HepG2 (cell line): ENCODE data around the gene NTRK2.

ENCODE experiments used
- CTCF ChIP-seq: sonication (generic); formaldehyde crosslinking; IDR thresholded peaks from 2 replicates; pipeline ENCODE4 v1.5.0; 2020; ENCODE audit warnings: mild to moderate bottlenecking, missing genetic modification reagents, moderate library complexity
- EZH2 ChIP-seq: conservative IDR thresholded peaks from 2 replicates; pipeline ENCODE4 v1.6.1; 2012; ENCODE audit warnings: mild to moderate bottlenecking, low read depth, low read length, moderate library complexity
- HNF4G ChIP-seq, 2 experiments: sonication (generic) in 1 of 2; formaldehyde crosslinking in 1 of 2; IDR thresholded peaks; 2 replicates each; pipeline versions ENCODE4 v1.4.0 to v1.6.1; 2011 to 2020; ENCODE audit warnings: borderline replicate concordance in 2 of 2, low read depth in 2 of 2, mild to moderate bottlenecking in 2 of 2, low read length in 1 of 2, missing genetic modification reagents in 1 of 2, moderate library complexity in 1 of 2
- NCOR1 ChIP-seq: fragments of 200-600 bp; sonication (generic); IDR thresholded peaks from 2 replicates; pipeline ENCODE4 v1.7.0; 2017; ENCODE audit warnings: antibody characterized with exemption, low read length, borderline replicate concordance
- POLR2AphosphoS5 ChIP-seq: IDR thresholded peaks from 2 replicates; pipeline ENCODE4 v1.6.1; 2012; ENCODE audit warnings: low read depth, low read length
- REXO4 ChIP-seq: sonication (generic); formaldehyde crosslinking; IDR thresholded peaks from 2 replicates; pipeline ENCODE4 v1.8.0; 2022; ENCODE audit warnings: missing genetic modification reagents, mild to moderate bottlenecking, borderline replicate concordance
- SIN3B ChIP-seq: fragments of 150-350 bp; IDR thresholded peaks from 2 replicates; pipeline ENCODE4 v1.6.1; 2014; ENCODE audit warnings: low read length
- SRF ChIP-seq: IDR thresholded peaks from 2 replicates; pipeline ENCODE4 v1.6.1; 2011; ENCODE audit warnings: mild to moderate bottlenecking, low read depth, low read length, moderate library complexity
- TAF1 ChIP-seq: sonication (generic); formaldehyde crosslinking; IDR thresholded peaks from 2 replicates; pipeline ENCODE4 v1.4.0; 2020; ENCODE audit warnings: missing genetic modification reagents
- ZNF280B ChIP-seq: sonication (generic); formaldehyde crosslinking; IDR thresholded peaks from 2 replicates; pipeline ENCODE4 v1.5.0; 2020; ENCODE audit warnings: missing genetic modification reagents, mild to moderate bottlenecking, borderline replicate concordance
- ZNF552 ChIP-seq: sonication (generic); formaldehyde crosslinking; IDR thresholded peaks from 2 replicates; pipeline ENCODE4 v1.9.0; 2022; ENCODE audit warnings: missing genetic modification reagents, mild to moderate bottlenecking, borderline replicate concordance
- ZNF766 ChIP-seq: sonication (generic); formaldehyde crosslinking; IDR thresholded peaks from 2 replicates; pipeline ENCODE4 v1.5.0; 2020; ENCODE audit warnings: missing genetic modification reagents, borderline replicate concordance
- ZNF788 ChIP-seq: sonication (generic); formaldehyde crosslinking; IDR thresholded peaks from 2 replicates; pipeline ENCODE4 v1.5.0; 2020; ENCODE audit warnings: mild to moderate bottlenecking, missing genetic modification reagents, borderline replicate concordance

- TF ChIP-seq EZH2 (no peak), REXO4 (CRISPR knock-in tag) (no peak), CTCF (CRISPR knock-in tag) (no peak), POLR2AphosphoS5 (no peak), ZNF552 (CRISPR knock-in tag) (no peak), HNF4G (IDR thresholded peaks at IDR 0.05; ENCODE audit: borderline replicate concordance, low read depth, low read length) (no peak), HNF4G (CRISPR knock-in tag; IDR thresholded peaks at IDR 0.05; ENCODE audit: borderline replicate concordance, low read depth) (no peak), SRF (no peak), TAF1 (CRISPR knock-in tag) (no peak), SIN3B (no peak), ZNF788 (no peak), ZNF766 (CRISPR knock-in tag) (no peak), ZNF280B (no peak), NCOR1 (no peak)
Measured at GRCh38 chr9:84867186-84867585, 197.7 kb downstream of the NTRK2 start.
